ENCODE measurements around the gene HID1. TPM values are rescaled to one million over a fixed set of nuclear protein-coding genes. Genes with fewer than 3 reads are reported as not detected.
"Not testable (repeated sequence)": the region's sequence is repeated elsewhere in the genome, so short reads cannot be mapped to it uniquely, and the experiment has no call there.

Gene HID1
- total and polyA plus RNA-seq, 5 donors from 2014 or later = 1.4 to 5.6 (median 2.7) TPM

- H3K27ac Mint-ChIP-seq = peak overlapping the region; percentile 69 to 95 (median 90)
- DNase-seq = no peak
Measured at GRCh38 chr17:75012096-75012345, 39.5 kb upstream of the HID1 start.

GRCh38 chr17:75011401-75012095, 39.0 kb upstream of the HID1 start:
- Histone ChIP-seq H3K27ac (ENCODE audit: insufficient read depth, low read length, poor library complexity, severe bottlenecking) (no peak overlapping the region), H3K27me3 (ENCODE audit: control insufficient read depth, insufficient read depth, low read length) (no peaks in the 10 kb centered on the region), H3K4me3 (ENCODE audit: low read depth, low read length) (peak overlapping the region; percentile 13), H3K4me1 (ENCODE audit: control insufficient read depth, insufficient read depth, low read length, poor library complexity, severe bottlenecking) (peaks cover 16% of the 10 kb centered on the region), H3K36me3 (ENCODE audit: control insufficient read depth, insufficient read depth, low read length) (peaks cover under 1% of the 10 kb centered on the region), H3K9me3 (ENCODE audit: control insufficient read depth in 2 of 2, low read length in 2 of 2) (no peaks in the 10 kb centered on the region)
- peaks cover 8% of the 10 kb centered on the region for H3K36me3 Mint-ChIP-seq
- ATAC-seq (ENCODE audit: low read depth in 2 of 2) = no peak
- H3K9me3 Mint-ChIP-seq = peaks cover 0 to 1% (median 0%) of the 10 kb centered on the region in 7 donors
- DNase-seq = no peak
- H3K27ac Mint-ChIP-seq = peak overlapping the region; percentile 69 to 95 (median 90)
- H3K27me3 Mint-ChIP-seq = peaks cover 3% of the 10 kb centered on the region
- H3K4me3 Mint-ChIP-seq = peak overlapping the region; percentile 95 to 98 (median 96)
- H3K4me1 Mint-ChIP-seq = peaks cover 14 to 41% (median 26%) of the 10 kb centered on the region in 4 donors

More at GRCh38 chr17:75012096-75012345, 39.5 kb upstream of the HID1 start:
- peak overlapping the region; percentile 69 for H3K27ac ChIP-seq (ENCODE audit: insufficient read depth, low read length, poor library complexity, severe bottlenecking)
- peaks cover 3% of the 10 kb centered on the region for H3K36me3 ChIP-seq (ENCODE audit: control insufficient read depth, insufficient read depth, low read length)
- H3K4me1 ChIP-seq (ENCODE audit: control insufficient read depth, insufficient read depth, low read length, poor library complexity, severe bottlenecking) = peaks cover 16% of the 10 kb centered on the region
- H3K27me3 Mint-ChIP-seq = no peaks in the 10 kb centered on the region
- no peaks in the 10 kb centered on the region for H3K9me3 ChIP-seq (ENCODE audit: control insufficient read depth in 2 of 2, low read length in 2 of 2)
- H3K4me3 ChIP-seq (ENCODE audit: low read depth, low read length) = peak overlapping the region; percentile 13
- H3K4me3 Mint-ChIP-seq = peak overlapping the region; percentile 95 to 98 (median 96)
- H3K27me3 ChIP-seq (ENCODE audit: control insufficient read depth, insufficient read depth, low read length) = no peaks in the 10 kb centered on the region
- peaks cover 14 to 43% (median 28%) of the 10 kb centered on the region in 4 donors for H3K4me1 Mint-ChIP-seq
- no peak for ATAC-seq (ENCODE audit: low read depth in 2 of 2)
- peaks cover 12% of the 10 kb centered on the region for H3K36me3 Mint-ChIP-seq
- peaks cover 0 to 1% (median 0%) of the 10 kb centered on the region in 7 donors for H3K9me3 Mint-ChIP-seq

- H3K4me3 ChIP-seq (ENCODE audit: low read depth, low read length) = no peak overlapping the region
- ATAC-seq (ENCODE audit: low read depth in 2 of 2) = no peak
- H3K27me3 ChIP-seq (ENCODE audit: control insufficient read depth, insufficient read depth, low read length) = no peaks in the 10 kb centered on the region
- no peaks in the 10 kb centered on the region for H3K9me3 ChIP-seq (ENCODE audit: control insufficient read depth in 2 of 2, low read length in 2 of 2)
- H3K36me3 Mint-ChIP-seq = peaks cover 4% of the 10 kb centered on the region
- H3K4me3 Mint-ChIP-seq = peak overlapping the region; percentile 57 to 98 (median 84)
- H3K27ac ChIP-seq (ENCODE audit: insufficient read depth, low read length, poor library complexity, severe bottlenecking) = no peak overlapping the region
- no peaks in the 10 kb centered on the region for H3K36me3 ChIP-seq (ENCODE audit: control insufficient read depth, insufficient read depth, low read length)
- no peak for DNase-seq
- peaks cover 16% of the 10 kb centered on the region for H3K4me1 ChIP-seq (ENCODE audit: control insufficient read depth, insufficient read depth, low read length, poor library complexity, severe bottlenecking)
- peaks cover 14 to 36% (median 25%) of the 10 kb centered on the region in 4 donors for H3K4me1 Mint-ChIP-seq
- peak overlapping the region in 1 of 3 donors; percentile 28 for H3K27ac Mint-ChIP-seq
- H3K9me3 Mint-ChIP-seq = peaks cover 0 to 1% (median 0%) of the 10 kb centered on the region in 7 donors
- peaks cover 6% of the 10 kb centered on the region for H3K27me3 Mint-ChIP-seq
Measured at GRCh38 chr17:75010683-75011400, 38.3 kb upstream of the HID1 start.

- peak overlapping the region in 1 of 4 donors; percentile 64 for H3K4me3 Mint-ChIP-seq
- peaks cover 16% of the 10 kb centered on the region for H3K4me1 ChIP-seq (ENCODE audit: control insufficient read depth, insufficient read depth, low read length, poor library complexity, severe bottlenecking)
- ATAC-seq (ENCODE audit: low read depth in 2 of 2) (no peak), DNase-seq (no peak)
- no peaks in the 10 kb centered on the region for H3K27me3 ChIP-seq (ENCODE audit: control insufficient read depth, insufficient read depth, low read length)
- no peak overlapping the region for H3K27ac Mint-ChIP-seq
- peaks cover 0 to 1% (median 0%) of the 10 kb centered on the region in 7 donors for H3K9me3 Mint-ChIP-seq
- no peaks in the 10 kb centered on the region for H3K36me3 ChIP-seq (ENCODE audit: control insufficient read depth, insufficient read depth, low read length)
- H3K4me3 ChIP-seq (ENCODE audit: low read depth, low read length) = no peak overlapping the region
- H3K4me1 Mint-ChIP-seq = peaks cover 7 to 25% (median 17%) of the 10 kb centered on the region in 4 donors
- H3K27ac ChIP-seq (ENCODE audit: insufficient read depth, low read length, poor library complexity, severe bottlenecking) = no peak overlapping the region
- no peaks in the 10 kb centered on the region for H3K36me3 Mint-ChIP-seq
- peaks cover 6% of the 10 kb centered on the region for H3K27me3 Mint-ChIP-seq
- no peaks in the 10 kb centered on the region for H3K9me3 ChIP-seq (ENCODE audit: control insufficient read depth in 2 of 2, low read length in 2 of 2)
Measured at GRCh38 chr17:75009139-75009724, 36.7 kb upstream of the HID1 start.

GRCh38 chr17:75008373-75008772, 35.8 kb upstream of the HID1 start:
- Histone ChIP-seq H3K9me3 (ENCODE audit: control insufficient read depth in 2 of 2, low read length in 2 of 2) (no peaks in the 10 kb centered on the region), H3K4me3 (ENCODE audit: low read depth, low read length) (no peak overlapping the region), H3K27me3 (ENCODE audit: control insufficient read depth, insufficient read depth, low read length) (no peaks in the 10 kb centered on the region), H3K4me1 (ENCODE audit: control insufficient read depth, insufficient read depth, low read length, poor library complexity, severe bottlenecking) (peaks cover 11% of the 10 kb centered on the region), H3K36me3 (ENCODE audit: control insufficient read depth, insufficient read depth, low read length) (no peaks in the 10 kb centered on the region), H3K27ac (ENCODE audit: insufficient read depth, low read length, poor library complexity, severe bottlenecking) (no peak overlapping the region)
- H3K4me1 Mint-ChIP-seq = peaks cover 1 to 19% (median 10%) of the 10 kb centered on the region in 4 donors
- H3K36me3 Mint-ChIP-seq = no peaks in the 10 kb centered on the region
- DNase-seq = no peak
- H3K27me3 Mint-ChIP-seq = peaks cover 6% of the 10 kb centered on the region
- no peak overlapping the region for H3K27ac Mint-ChIP-seq
- ATAC-seq (ENCODE audit: low read depth in 2 of 2) = no peak
- H3K4me3 Mint-ChIP-seq = no peak overlapping the region
- H3K9me3 Mint-ChIP-seq = peaks cover 0 to 1% (median 0%) of the 10 kb centered on the region in 7 donors

- H3K9me3 ChIP-seq (ENCODE audit: control insufficient read depth in 2 of 2, low read length in 2 of 2) = no peaks in the 10 kb centered on the region
- H3K27me3 ChIP-seq (ENCODE audit: control insufficient read depth, insufficient read depth, low read length) = no peaks in the 10 kb centered on the region
- Mint-ChIP-seq H3K27ac (peak overlapping the region in 1 of 3 donors; percentile 26), H3K36me3 (no peaks in the 10 kb centered on the region), H3K4me3 (peak overlapping the region in 1 of 4 donors; percentile 58), H3K27me3 (peaks cover 6% of the 10 kb centered on the region), H3K9me3 (peaks cover 0 to 1% (median 0%) of the 10 kb centered on the region in 7 donors), H3K4me1 (peaks cover 0 to 1% (median 0%) of the 10 kb centered on the region in 4 donors)
- H3K36me3 ChIP-seq (ENCODE audit: control insufficient read depth, insufficient read depth, low read length) = no peaks in the 10 kb centered on the region
- ATAC-seq (ENCODE audit: low read depth in 2 of 2) = peak in 1 of 2 donors; percentile 37
- H3K4me3 ChIP-seq (ENCODE audit: low read depth, low read length) = no peak overlapping the region
- no peaks in the 10 kb centered on the region for H3K4me1 ChIP-seq (ENCODE audit: control insufficient read depth, insufficient read depth, low read length, poor library complexity, severe bottlenecking)
- H3K27ac ChIP-seq (ENCODE audit: insufficient read depth, low read length, poor library complexity, severe bottlenecking) = no peak overlapping the region
- no peak for DNase-seq
Measured at GRCh38 chr17:75006653-75007052, 34.1 kb upstream of the HID1 start.

- H3K4me3 ChIP-seq (ENCODE audit: low read depth, low read length); H3K27me3 ChIP-seq (ENCODE audit: control insufficient read depth, insufficient read depth, low read length); H3K27me3 Mint-ChIP-seq; H3K4me3 Mint-ChIP-seq; H3K4me1 ChIP-seq (ENCODE audit: control insufficient read depth, insufficient read depth, low read length, poor library complexity, severe bottlenecking); H3K27ac ChIP-seq (ENCODE audit: insufficient read depth, low read length, poor library complexity, severe bottlenecking); ATAC-seq (ENCODE audit: low read depth in 2 of 2); H3K36me3 ChIP-seq (ENCODE audit: control insufficient read depth, insufficient read depth, low read length); H3K9me3 Mint-ChIP-seq; H3K36me3 Mint-ChIP-seq; H3K4me1 Mint-ChIP-seq; H3K9me3 ChIP-seq (ENCODE audit: control insufficient read depth in 2 of 2, low read length in 2 of 2); DNase-seq: not testable (repeated sequence)
- peak overlapping the region in 2 of 3 donors; percentile 26 to 63 for H3K27ac Mint-ChIP-seq
Measured at GRCh38 chr17:75006084-75006483, 33.5 kb upstream of the HID1 start.

Data from CD4-positive, CD25-positive, alpha-beta regulatory T cell (primary cell).